Activated CD4-positive, CD25-positive, alpha-beta regulatory T cell treated with anti-CD3 and anti-CD28 coated beads, Interleukin-2, amount 50 U/mL, for 24 hours (primary cell): Measurements from ENCODE around the gene FADS3.

Source experiments
- ATAC-seq, 2 donors: fragments of 150-1000 bp; cut with Tn5 transposase; one replicate each; pipeline ENCODE4 v1.10.0; 2021; ENCODE audit warnings: mild to moderate bottlenecking in 1 of 2, moderate library complexity in 1 of 2

The FADS3 gene

GRCh38 chr11:61912991-61913698, 21.8 kb upstream of the FADS3 start:
- no peak for ATAC-seq

DNA sequence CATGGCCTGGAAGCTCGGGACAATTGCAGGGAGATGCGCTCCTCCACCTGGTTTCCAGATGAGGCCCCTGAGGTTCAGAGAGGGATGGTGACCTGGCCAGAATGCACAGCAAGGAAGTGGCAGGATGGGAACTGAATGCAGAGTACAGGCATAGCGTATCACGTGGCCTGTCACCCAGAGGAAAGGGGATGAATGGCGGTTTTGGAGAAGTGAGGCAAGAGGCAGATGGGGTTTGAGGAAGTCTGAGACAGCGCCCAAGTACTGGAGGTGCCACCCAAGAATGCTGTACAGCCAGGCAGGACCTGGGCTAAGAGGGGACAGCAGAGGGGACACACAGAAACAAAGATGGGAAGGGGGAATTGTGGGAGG, 21.2 kb upstream of the FADS3 start:
- ATAC-seq = no peak

- no peak for ATAC-seq
Measured at GRCh38 chr11:61911701-61912529, 20.6 kb upstream of the FADS3 start.

- no peak for ATAC-seq
Measured at GRCh38 chr11:61911128-61911700, 19.9 kb upstream of the FADS3 start.

DNA sequence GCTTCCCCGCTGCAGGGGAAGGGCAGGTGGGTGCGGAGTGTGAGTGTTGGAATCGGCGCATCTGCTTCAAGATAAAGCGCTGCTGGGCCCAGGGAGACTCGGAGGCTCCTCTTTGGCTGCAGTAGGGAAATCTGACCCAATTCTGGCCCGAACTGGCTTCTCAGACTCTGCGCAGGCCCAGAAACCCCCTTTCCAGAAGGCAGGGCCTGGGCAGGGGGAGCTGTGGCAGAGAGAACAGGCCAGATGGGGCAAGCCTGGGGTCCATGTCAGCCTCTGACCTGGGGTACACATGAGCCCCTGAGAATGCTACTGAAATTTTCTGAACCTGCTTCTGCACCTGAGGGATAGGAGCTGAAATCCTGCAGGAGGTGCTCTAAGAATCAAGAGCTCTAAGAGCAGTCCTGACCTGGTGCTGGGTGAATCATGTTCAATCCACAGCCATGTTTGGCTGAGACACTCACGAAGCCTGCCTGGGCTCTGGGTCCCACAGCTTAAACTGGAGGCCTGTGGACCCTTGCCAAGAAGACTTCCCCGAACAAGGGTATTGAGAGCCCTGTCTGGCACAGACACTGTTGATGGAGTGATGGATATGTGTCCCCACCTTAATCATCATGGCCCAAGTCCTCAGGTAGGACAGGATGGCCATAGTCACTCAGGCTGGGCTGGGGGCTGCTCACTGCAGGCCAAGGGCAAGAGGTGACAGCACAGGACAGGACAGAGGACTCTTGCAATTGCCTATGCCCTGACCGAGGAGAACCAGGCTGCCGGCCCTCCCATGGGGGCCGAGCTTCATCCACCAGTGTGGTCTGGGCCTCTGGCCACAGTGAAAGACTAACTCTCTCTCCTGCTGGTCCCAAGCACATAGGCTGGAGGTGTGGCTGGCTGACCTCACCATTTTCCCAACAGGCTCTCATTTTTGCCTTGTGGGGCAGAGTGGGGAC, 19.1 kb upstream of the FADS3 start:
- no peak for ATAC-seq

DNA sequence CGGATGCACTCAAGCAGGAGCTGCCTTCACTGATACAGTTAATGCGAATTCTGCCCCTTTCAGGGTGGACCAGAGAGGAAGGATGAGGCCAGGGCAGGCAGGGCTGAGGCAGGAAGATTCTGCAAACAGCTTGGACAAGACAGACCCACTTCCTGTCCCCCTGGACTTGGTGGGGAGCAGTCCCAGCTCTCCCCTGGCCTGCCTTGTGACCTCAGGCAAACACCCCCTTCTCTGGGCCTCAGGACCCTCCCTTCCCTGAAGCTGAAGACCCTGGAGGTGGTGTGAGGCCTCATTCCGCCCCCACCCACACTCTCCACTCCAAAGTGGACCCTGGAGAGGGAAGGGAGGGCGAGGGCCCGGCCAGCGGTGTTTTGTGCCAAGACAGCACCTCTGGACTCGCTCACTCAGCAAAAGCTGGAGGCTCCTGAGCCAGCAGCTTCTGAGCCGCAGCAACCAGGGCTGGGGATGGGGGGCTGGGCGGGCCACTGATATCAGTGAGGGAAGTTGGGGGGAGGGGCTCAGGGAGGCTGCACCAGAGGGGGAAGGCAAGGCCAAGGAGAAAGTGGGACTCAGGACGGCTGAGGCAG, 17.5 kb upstream of the FADS3 start:
- ATAC-seq = no peak

DNA sequence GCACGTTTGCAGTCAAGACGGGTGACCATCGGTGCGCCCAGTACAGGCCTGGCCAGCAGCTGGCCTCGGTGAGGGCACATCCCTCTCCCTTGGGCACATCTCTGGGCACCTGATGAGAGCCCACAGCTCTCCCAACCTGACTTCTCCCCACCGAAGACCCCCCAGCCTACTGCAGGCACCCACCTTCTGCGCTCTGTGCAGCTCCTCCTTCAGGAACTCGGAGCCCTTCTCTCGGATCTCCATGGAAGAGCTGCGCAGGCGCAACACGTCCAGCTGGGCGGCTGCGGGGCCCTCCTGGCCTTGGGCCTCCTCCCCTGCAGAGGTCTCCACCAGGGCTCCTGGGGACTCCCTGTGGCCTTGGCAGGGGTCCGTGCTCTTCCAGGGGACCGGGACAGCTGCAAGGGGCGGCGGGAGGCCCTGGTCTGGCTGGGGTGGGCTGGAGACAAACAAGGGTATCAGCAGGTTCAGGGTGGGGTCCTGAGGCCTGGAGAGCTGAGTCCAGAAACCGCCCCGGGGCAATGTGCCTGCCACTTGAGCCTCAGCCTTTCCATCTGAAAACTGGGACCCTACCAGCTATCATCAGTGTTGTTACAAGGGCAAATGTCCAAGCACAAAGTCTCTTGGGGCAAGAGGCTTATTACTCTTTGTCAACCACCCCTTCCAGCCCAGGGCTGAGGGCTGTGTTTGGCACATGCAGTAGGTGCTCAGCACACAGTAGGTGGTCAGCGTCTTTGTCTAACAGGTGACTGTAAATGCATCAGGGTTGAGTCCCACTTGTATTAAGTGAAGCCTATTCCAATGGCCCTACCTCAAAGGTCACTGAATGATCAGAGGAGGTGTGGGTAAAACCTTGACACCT, 16.8 kb upstream of the FADS3 start:
- no peak for ATAC-seq

DNA sequence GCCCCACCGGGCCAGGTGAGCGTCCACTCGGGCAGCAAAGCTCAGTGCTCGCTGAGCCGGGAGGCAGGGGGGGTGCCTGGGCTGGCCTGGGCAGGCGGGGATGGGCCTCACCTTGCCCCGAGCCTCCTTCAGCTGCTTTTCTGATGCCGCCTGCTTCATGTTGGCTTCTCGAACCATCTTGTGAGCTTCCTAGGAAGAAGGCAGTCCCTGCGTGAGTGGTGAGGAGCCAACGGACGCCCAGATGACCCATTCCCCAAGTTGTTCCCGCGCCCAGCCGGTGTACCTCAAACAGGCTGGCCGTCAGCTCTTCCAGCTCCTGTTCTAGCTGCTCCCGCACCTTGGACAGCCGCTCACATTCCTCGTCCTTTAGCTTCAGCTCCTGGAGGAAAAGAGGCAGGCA, 15.9 kb upstream of the FADS3 start:
- no peak for ATAC-seq

GRCh38 chr11:61906522-61906909, 15.2 kb upstream of the FADS3 start:
- no peak for ATAC-seq

DNA sequence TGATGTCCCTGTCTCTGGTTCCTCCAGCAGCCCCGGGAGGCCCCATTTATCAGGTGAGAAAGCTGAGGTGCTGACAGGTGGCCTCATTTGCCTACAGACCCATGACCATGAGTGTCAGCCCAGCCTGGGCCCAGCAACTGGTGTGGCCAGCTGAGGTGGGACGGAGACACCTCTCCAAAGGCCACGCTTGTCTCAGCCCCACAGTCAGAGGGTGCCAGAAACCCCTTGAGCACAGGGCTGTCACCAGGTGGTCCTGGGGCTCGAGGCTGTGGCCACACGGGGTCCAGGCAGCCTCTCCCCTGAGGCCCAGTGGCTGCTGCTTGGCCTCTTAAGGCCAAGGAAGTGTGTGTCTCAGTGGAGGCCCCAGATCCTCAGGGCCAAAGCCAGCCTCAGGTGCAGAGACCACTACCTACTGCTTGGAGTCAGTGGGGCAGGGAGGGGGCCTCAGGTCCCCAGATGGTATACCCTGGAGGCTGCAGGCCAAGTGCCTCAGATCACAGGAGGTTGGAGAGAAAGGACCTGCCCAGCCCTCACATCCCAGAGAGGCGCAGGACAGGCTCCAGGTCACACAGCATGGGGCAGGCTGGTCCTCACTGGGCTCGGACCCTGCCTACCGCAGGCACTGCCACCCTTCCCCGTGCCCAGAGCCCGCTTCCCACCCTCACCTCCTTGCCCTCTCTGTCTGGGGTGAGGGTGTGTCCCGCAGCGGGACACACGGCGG, 14.6 kb upstream of the FADS3 start:
- no peak for ATAC-seq

DNA sequence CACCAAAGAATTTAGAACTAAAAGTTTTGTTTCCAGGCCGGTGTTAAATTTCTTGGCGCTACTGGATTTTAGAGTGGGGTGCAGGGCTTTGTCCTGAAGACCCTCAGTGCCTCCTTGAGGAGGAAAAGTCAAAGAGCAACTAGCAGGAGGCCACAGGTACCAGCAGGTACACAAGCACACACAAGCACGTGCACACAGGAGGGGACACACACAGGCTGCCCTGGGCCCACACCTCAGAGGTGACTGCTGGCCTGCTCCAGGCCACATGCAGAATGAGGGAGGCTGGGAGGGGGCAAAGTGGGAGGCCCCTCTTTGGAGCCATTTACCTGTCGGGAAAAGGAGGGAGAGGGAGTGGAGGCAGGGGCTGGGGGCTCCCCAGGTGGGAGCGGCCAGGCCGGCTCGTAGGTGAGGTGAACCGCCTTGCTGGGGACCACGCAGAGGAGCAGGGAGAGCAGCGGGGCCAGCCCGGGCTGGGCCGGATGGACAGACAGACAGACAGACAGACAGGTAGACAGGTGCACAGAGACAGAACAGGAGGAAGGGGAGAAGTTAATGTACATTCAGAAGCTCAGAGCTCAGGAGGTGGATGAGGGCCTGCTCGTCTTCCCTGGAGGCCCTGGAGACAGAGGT, 13.8 kb upstream of the FADS3 start:
- ATAC-seq = no peak

DNA sequence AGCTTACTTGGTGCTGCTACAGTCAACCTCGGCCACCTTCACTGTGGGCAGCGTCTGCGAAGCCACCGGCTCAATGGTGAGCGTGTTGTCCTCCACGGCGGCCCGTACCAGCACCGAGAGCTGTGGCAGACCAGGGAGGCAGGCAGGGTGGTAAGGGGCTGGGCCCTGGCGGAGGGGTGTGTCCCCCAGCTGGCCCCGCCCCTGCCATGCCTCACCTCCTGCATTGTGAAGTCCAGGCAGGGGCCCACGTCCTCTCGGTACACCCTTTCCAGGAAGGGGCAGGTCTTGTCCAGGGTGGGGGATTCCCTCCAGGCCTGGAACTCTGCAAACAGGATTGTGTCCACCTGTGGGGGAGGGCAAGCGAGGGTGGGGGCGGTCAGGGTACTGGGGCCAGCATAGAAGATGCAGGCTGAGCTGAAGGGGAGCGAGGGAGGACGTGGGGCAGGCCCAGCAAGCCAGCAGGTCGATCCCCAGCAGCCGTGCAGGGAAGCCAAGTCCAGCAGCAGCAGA, 13.2 kb upstream of the FADS3 start:
- peak in 1 of 2 donors; percentile 31 for ATAC-seq

- ATAC-seq = no peak
Measured at GRCh38 chr11:61903845-61904244, 12.5 kb upstream of the FADS3 start.

GRCh38 chr11:61902313-61902712, 11.0 kb upstream of the FADS3 start:
- ATAC-seq = no peak

DNA sequence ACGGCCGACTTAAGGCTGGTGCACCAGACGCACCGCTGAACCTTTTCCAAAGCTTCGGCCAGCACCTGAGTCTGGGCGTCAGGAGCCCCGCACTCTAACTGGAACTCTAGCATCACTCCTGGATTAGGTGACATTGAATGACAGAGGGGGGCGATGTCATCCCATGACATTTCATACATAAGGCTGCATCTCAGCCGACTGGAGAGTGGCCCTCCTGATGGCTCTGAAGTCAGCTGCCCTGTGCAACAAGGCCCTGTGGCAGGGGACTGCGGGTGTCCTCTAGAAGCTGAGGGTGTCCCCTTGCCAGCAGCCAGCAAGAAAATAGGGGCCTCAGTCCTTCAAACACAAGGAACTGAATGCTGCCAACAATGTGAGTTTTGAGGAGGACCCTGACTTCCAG, 10.1 kb upstream of the FADS3 start:
- no peak for ATAC-seq

DNA sequence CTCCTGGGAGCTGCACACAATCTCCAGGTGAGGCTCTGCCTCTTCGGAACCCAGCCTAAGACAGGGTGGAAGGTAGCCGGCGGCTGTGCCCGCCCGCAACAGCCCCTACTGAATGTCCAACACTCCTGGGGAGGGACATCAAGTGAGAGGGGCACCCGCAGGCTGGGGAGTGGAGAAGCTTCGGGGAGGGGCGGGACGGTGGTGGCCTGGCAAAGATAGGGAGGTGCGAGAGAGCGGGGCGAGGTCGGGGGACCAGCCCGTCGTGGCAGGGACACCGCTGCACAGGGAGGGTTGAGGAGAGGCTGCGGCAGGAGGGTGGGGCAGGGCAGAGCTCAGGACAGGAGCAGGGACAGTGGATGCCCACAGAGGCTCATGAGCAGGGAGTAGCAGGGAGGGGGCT, 8.9 kb upstream of the FADS3 start:
- no peak for ATAC-seq

DNA sequence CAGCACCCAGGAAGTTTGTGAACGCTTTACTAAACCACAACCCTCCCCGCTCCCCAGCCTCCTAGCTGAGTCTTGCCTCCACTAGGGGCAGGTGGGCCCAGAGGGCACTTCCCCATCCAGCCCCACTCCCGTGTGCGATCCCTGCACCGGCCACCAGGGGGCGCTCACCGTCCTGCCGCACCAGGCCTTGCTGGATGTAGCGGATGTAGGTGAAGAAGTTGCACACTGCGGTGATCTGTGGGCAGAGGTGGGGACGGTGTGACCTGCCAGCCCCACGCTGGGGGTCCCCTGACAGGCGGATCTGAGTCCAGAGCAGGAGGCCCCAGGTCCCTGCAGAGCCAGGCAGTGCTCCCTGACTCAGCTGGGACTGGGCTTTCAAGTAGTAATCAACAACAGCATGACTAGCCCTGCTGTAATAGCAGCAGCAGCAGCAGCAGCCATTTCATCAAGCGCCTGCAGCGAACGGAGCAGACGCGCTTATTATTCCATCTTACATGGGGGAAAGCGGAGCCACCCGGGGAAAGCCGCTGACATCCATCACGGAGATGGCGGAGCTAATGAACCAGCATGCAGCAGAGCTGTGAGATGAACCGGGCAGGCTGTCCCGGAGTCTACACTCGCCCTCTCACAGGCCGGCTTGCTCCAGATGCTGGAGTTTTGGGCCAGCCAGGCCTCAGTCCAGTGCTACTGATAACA, 7.9 kb upstream of the FADS3 start:
- ATAC-seq = peak; percentile 89 to 92

DNA sequence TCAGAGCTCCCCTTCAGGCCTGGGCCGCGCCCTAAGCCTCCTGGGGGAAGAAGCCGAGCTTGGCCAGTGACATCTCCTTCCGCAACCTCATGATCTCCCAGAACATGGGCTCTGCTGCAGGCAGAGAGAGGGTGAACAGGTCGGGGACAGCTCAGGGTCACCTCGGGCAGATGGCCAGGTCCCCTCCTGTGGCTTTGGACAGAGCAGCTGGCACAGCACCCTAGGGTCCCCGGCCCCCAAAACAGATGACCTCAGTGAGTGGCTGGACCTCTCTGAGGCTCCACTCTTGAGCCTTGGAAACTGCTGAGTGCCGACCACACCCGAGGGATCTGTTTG, 6.9 kb upstream of the FADS3 start:
- no peak for ATAC-seq

- ATAC-seq = peak; percentile 44 to 46
Measured at GRCh38 chr11:61897387-61898246, 6.3 kb upstream of the FADS3 start.
